ENCODE measurements around the gene LGALS3BP. TPM values are rescaled to one million over a fixed set of nuclear protein-coding genes. Genes with fewer than 3 reads are reported as not detected.

The LGALS3BP gene
- total RNA-seq, 2 donors from 2014 or later = 390 to 448 TPM

- DNase-seq = peak; percentile 95
- intact Hi-C loops (cut with DNase I) = loop anchor here in 1 of 2 donors (10.0 kb wide), 1 partner anchor 69 kb away; no protein-coding TSS in a partner anchor
- peak; percentile 82 to 92 for ATAC-seq
Observed at GRCh38 chr17:78933959-78934568, 45.7 kb downstream of the LGALS3BP start.

- DNase-seq (peak; percentile 75), ATAC-seq (peak in 1 of 2 donors; percentile 66)
- intact Hi-C loops (cut with DNase I) = loop anchor here in 1 of 2 donors (10.0 kb wide), 1 partner anchor 68 kb away; no protein-coding TSS in a partner anchor
Observed at GRCh38 chr17:78933025-78933958, 46.4 kb downstream of the LGALS3BP start.

- ATAC-seq (no peak), DNase-seq (no peak)
- intact Hi-C loops (cut with DNase I) = loop anchor here in 1 of 2 donors (10.0 kb wide), 1 partner anchor 65 kb away; no protein-coding TSS in a partner anchor
Observed at GRCh38 chr17:78929908-78930775, 49.6 kb downstream of the LGALS3BP start.

GRCh38 chr17:78925662-78926555 lies 53.8 kb downstream of the LGALS3BP start:
- intact Hi-C loops (cut with DNase I) = no loop called here
- peak; percentile 75 to 82 for ATAC-seq
- peak; percentile 86 for DNase-seq

- DNase-seq (peak; percentile 92), ATAC-seq (peak; percentile 79 to 81)
- intact Hi-C loops (cut with DNase I) = no loop called here
Observed at GRCh38 chr17:78925234-78925633, 54.5 kb downstream of the LGALS3BP start, which contains the start of gene TIMP2. TIMP2 (minus strand) TSS chr17:78925387; CDS start chr17:78925088, 299 bp downstream.

- intact Hi-C loops (cut with DNase I) = loop anchor here in 1 of 2 donors (5.0 kb wide), 1 partner anchor 42 kb away; no protein-coding TSS in a partner anchor
- ATAC-seq (peak in 1 of 2 donors; percentile 6), DNase-seq (peak; percentile 48)
Observed at GRCh38 chr17:78924481-78925151, 55.1 kb downstream of the LGALS3BP start.

GRCh38 chr17:78923660-78924453 lies 55.9 kb downstream of the LGALS3BP start:
- DNase-seq (peak; percentile 71), ATAC-seq (peak in 1 of 2 donors; percentile 42)
- intact Hi-C loops (cut with DNase I) = loop anchor here in 1 of 2 donors (5.0 kb wide), 1 partner anchor 42 kb away; no protein-coding TSS in a partner anchor

- peak; percentile 19 for DNase-seq
- no peak for ATAC-seq
- intact Hi-C loops (cut with DNase I) = loop anchor here in 1 of 2 donors (5.0 kb wide), 1 partner anchor 41 kb away; no protein-coding TSS in a partner anchor
Observed at GRCh38 chr17:78922816-78923498, 56.8 kb downstream of the LGALS3BP start.

GRCh38 chr17:78921437-78921971 lies 58.2 kb downstream of the LGALS3BP start:
- DNase-seq (peak; percentile 46), ATAC-seq (peak; percentile 4 to 46)
- intact Hi-C loops (cut with DNase I) = loop anchor here in 1 of 2 donors (5.0 kb wide), 1 partner anchor 39 kb away; no protein-coding TSS in a partner anchor

Other genes starting within 250 kb of the LGALS3BP start
- gene CYTH1, start 197.7 kb downstream of the LGALS3BP start, total RNA-seq = 10 to 100 TPM; 33.9 to 45.3 TPM
- 10 to 100 TPM; 28.1 to 48.1 TPM for gene USP36, start 139.1 kb downstream of the LGALS3BP start, total RNA-seq
- 1 to 10 TPM; 1.7 to 2.3 TPM for gene CEP295NL, start 76.7 kb downstream of the LGALS3BP start, total RNA-seq
- 100 to 1,000 TPM; 161 to 191 TPM for gene TIMP2, start 54.5 kb downstream of the LGALS3BP start, total RNA-seq
- 10 to 100 TPM; 30.5 to 33.3 TPM for gene CANT1, start 29.8 kb upstream of the LGALS3BP start, total RNA-seq
- gene C1QTNF1, start 44.2 kb upstream of the LGALS3BP start, total RNA-seq = 100 to 1,000 TPM; 377 to 765 TPM
- gene ENGASE, start 94.9 kb upstream of the LGALS3BP start, total RNA-seq = 10 to 100 TPM; 34.5 to 47.5 TPM